Caco-2 (cell line): Measurements from ENCODE around the gene RBM33. TPM values are rescaled to one million over a fixed set of nuclear protein-coding genes. Genes with fewer than 3 reads are reported as not detected.

ENCODE experiments used
- BruUV-seq: library from RNA; stranded (reverse); fragments of 400-500 nt; replicated peaks from 2 replicates; lab custom pipeline; 2021; lab: Mats Ljungman, UMichigan
- CTCF ChIA-PET: fragments of 300-600 bp; sonication (Branson Sonifier 250); formaldehyde crosslinking; loops from one replicate; lab custom pipeline; 2022; ENCODE audit warnings: antibody characterized with exemption; lab: Charles Lee
- POLR2A ChIA-PET: fragments of 300-600 bp; sonication (Branson Sonifier 250); formaldehyde crosslinking; loops from one replicate; lab custom pipeline; 2022; ENCODE audit warnings: antibody characterized with exemption; lab: Charles Lee
- DNase-seq, 2 experiments: peaks; one replicate each; pipeline versions ENCODE4 v3.0.0 to v3.0.0-alpha.2; 2020 to 2022
- H3K27me3 ChIP-seq: replicated peaks from 2 replicates; pipeline ENCODE4 v1.6.0; 2011; ENCODE audit warnings: low read length; ENCODE audit not compliant: control insufficient read depth, insufficient read depth
- H3K36me3 ChIP-seq: 2 replicates; pipeline ENCODE4 v1.5.1; 2011; ENCODE audit warnings: low read length; ENCODE audit not compliant: control insufficient read depth, insufficient read depth
- H3K4me1 ChIP-seq: fragments of 250-450 bp; sonication (Bioruptor Pico); 2 replicates; pipeline ENCODE4 v1.5.1; 2020; ENCODE audit warnings: mild to moderate bottlenecking
- H3K4me3 ChIP-seq: 2 replicates; pipeline ENCODE4 v1.5.1; 2011; ENCODE audit warnings: low read depth, mild to moderate bottlenecking, control low read depth, low read length
- H3K9me3 ChIP-seq: fragments of 250-450 bp; sonication (Bioruptor Pico); 2 replicates; pipeline ENCODE4 v1.5.1; 2020; ENCODE audit warnings: mild to moderate bottlenecking, moderate library complexity
- H3K27ac Mint-ChIP-seq: one replicate; pipeline ENCODE4 v1.8.0; 2022; ENCODE audit warnings: mixed read lengths; ENCODE audit not compliant: unreplicated experiment
- H3K27me3 Mint-ChIP-seq: one replicate; pipeline ENCODE4 v1.8.0; 2022; ENCODE audit warnings: mixed read lengths; ENCODE audit not compliant: insufficient read depth, unreplicated experiment
- H3K36me3 Mint-ChIP-seq: one replicate; pipeline ENCODE4 v1.8.0; 2022; ENCODE audit warnings: mild to moderate bottlenecking, mixed read lengths; ENCODE audit not compliant: insufficient read depth, unreplicated experiment
- H3K4me1 Mint-ChIP-seq: one replicate; pipeline ENCODE4 v1.8.0; 2022; ENCODE audit warnings: low read depth, mixed read lengths; ENCODE audit not compliant: unreplicated experiment
- H3K4me3 Mint-ChIP-seq: one replicate; pipeline ENCODE4 v1.8.0; 2022; ENCODE audit warnings: mild to moderate bottlenecking, moderate library complexity, mixed read lengths; ENCODE audit not compliant: unreplicated experiment
- H3K9me3 Mint-ChIP-seq: one replicate; pipeline ENCODE4 v1.8.0; 2022; ENCODE audit warnings: mixed read lengths; ENCODE audit not compliant: unreplicated experiment
- intact Hi-C: fragments of 100-400 bp; cut with micrococcal nuclease; formaldehyde crosslinking; loops from one replicate; pipeline ENCODE4 v1.10.0; 2022; ENCODE audit not compliant: unreplicated experiment
- total RNA-seq: library from RNA; stranded (reverse); gene quantifications from 2 replicates; pipeline ENCODE4 v1.2.3, GENCODE V29; 2022
- TF ChIP-seq, protein P1 (sequence below), 2 experiments: fragments of 200-600 bp in 1 of 2; IDR thresholded peaks; 1 replicate in 1 of 2; 2 replicates in 1 of 2; pipeline versions ENCODE4 v1.5.1 to v1.8.0; 2011 to 2022; ENCODE audit warnings: antibody characterized with exemption in 1 of 2, control low read depth in 1 of 2, inconsistent platforms in 1 of 2, low read depth in 1 of 2, low read length in 1 of 2, mild to moderate bottlenecking in 1 of 2, moderate library complexity in 1 of 2; ENCODE audit not compliant: insufficient read depth in 1 of 2, severe bottlenecking in 1 of 2, unreplicated experiment in 1 of 2

The RBM33 gene
- total RNA-seq, 1 experiment from 2014 or later = 82.8 TPM

DNA sequence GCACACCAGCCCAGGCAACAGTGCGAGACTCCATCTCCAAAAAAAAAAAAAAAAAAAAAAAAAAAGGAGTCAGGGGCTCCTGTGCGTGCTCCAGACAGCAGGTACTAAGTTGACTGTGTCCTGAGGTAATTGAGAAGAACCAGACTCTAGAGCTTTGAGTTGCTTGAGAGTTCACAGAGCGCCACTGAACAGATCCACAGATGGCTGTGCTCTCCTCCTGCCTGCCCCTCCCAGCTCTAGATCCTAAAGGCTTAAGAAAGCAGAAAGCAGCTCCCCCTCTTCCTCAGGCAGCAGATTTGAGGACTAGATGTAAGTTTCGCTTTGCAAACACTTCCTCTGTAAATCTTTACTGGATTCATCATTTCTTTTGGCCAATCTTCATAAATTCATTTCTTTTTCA lies 129.1 kb downstream of the RBM33 start:
- Mint-ChIP-seq H3K4me1 (peaks cover 7% of the 10 kb centered on the region), H3K36me3 (peaks cover 91% of the 10 kb centered on the region), H3K9me3 (no peaks in the 10 kb centered on the region), H3K4me3 (no peak overlapping the region), H3K27me3 (no peaks in the 10 kb centered on the region), H3K27ac (no peak overlapping the region)
- TF ChIP-seq, protein P1, sequence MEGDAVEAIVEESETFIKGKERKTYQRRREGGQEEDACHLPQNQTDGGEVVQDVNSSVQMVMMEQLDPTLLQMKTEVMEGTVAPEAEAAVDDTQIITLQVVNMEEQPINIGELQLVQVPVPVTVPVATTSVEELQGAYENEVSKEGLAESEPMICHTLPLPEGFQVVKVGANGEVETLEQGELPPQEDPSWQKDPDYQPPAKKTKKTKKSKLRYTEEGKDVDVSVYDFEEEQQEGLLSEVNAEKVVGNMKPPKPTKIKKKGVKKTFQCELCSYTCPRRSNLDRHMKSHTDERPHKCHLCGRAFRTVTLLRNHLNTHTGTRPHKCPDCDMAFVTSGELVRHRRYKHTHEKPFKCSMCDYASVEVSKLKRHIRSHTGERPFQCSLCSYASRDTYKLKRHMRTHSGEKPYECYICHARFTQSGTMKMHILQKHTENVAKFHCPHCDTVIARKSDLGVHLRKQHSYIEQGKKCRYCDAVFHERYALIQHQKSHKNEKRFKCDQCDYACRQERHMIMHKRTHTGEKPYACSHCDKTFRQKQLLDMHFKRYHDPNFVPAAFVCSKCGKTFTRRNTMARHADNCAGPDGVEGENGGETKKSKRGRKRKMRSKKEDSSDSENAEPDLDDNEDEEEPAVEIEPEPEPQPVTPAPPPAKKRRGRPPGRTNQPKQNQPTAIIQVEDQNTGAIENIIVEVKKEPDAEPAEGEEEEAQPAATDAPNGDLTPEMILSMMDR (IDR thresholded peaks at IDR 0.05; ENCODE audit: insufficient read depth in 1 of 2, low read depth in 1 of 2, low read length in 1 of 2, severe bottlenecking in 1 of 2, unreplicated experiment in 1 of 2) = no peak
- no peak overlapping the region for H3K4me3 ChIP-seq
- H3K27me3 ChIP-seq = no peaks in the 10 kb centered on the region
- DNase-seq = no peak
- peaks cover 5% of the 10 kb centered on the region for H3K36me3 ChIP-seq
- intact Hi-C loops = no loop called here
- ChIA-PET POLR2A (interaction anchor here (0.6 kb wide), 1 partner anchor 733 kb away, joined by 11 read pairs; no protein-coding TSS in a partner anchor), CTCF (interaction anchor here (0.7 kb wide), 1 partner anchor 858 kb away, joined by 4 read pairs; no protein-coding TSS in a partner anchor)
- BruUV-seq = no TSS peak
- no peaks in the 10 kb centered on the region for H3K9me3 ChIP-seq
- H3K4me1 ChIP-seq = peaks cover 17% of the 10 kb centered on the region

DNA sequence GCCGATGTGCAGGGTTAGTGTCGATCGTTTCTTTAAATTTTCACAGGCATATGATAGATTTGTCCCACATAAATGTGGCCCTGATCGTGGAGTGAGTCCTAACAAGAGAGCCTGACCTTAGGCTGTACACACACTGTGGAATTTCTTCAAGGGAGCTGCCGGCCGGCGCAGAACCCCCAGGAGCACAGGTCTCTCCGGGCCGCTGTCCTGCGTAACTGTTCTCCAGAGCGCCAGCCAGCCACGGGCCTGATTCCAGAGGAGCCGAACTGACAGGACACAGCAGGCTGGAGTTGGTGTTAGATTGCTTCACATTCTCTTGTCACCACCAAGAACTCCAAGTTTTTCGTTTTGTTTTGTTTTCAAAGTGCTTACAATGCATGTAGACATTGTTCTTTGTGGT lies 130.5 kb downstream of the RBM33 start:
- TF ChIP-seq, protein P1 (IDR thresholded peaks at IDR 0.05; ENCODE audit: insufficient read depth in 1 of 2, low read depth in 1 of 2, low read length in 1 of 2, severe bottlenecking in 1 of 2, unreplicated experiment in 1 of 2) = no peak
- DNase-seq = no peak
- H3K9me3 Mint-ChIP-seq = no peaks in the 10 kb centered on the region
- no peak overlapping the region for H3K4me3 Mint-ChIP-seq
- peaks cover 20% of the 10 kb centered on the region for H3K4me1 ChIP-seq
- no peaks in the 10 kb centered on the region for H3K9me3 ChIP-seq
- BruUV-seq = no TSS peak
- no peak overlapping the region for H3K4me3 ChIP-seq
- no peaks in the 10 kb centered on the region for H3K27me3 ChIP-seq
- H3K27me3 Mint-ChIP-seq = no peaks in the 10 kb centered on the region
- peaks cover 11% of the 10 kb centered on the region for H3K4me1 Mint-ChIP-seq
- H3K36me3 ChIP-seq = peaks cover 3% of the 10 kb centered on the region
- intact Hi-C loops = no loop called here
- peaks cover 89% of the 10 kb centered on the region for H3K36me3 Mint-ChIP-seq
- H3K27ac Mint-ChIP-seq = no peak overlapping the region
- ChIA-PET POLR2A (no interaction called here), CTCF (no interaction called here)

DNA sequence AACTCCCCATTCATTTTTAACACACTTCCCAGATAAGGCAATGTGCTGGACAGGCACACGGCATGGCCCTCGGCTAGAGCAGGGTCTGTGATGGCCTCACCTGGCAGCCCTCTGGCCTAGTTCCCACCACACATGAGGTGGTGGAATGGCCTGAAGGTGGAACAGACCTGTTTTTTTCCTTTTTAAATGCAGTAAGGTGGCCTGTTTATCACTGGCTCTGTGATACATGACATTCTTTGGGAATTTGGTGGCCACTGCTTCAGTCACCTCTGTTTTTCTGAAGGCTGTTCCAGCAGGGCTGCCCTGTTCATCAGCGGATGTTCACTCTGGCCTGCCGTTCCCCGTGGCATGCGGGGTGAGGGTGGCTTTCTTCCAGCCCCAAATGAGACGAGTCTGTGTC lies 131.2 kb downstream of the RBM33 start:
- TF ChIP-seq, protein P1 (IDR thresholded peaks at IDR 0.05; ENCODE audit: insufficient read depth in 1 of 2, low read depth in 1 of 2, low read length in 1 of 2, severe bottlenecking in 1 of 2, unreplicated experiment in 1 of 2) = no peak
- BruUV-seq = no TSS peak
- H3K4me1 Mint-ChIP-seq = peaks cover 11% of the 10 kb centered on the region
- no peak overlapping the region for H3K4me3 Mint-ChIP-seq
- peaks cover 3% of the 10 kb centered on the region for H3K36me3 ChIP-seq
- H3K4me1 ChIP-seq = peaks cover 20% of the 10 kb centered on the region
- intact Hi-C loops = no loop called here
- H3K4me3 ChIP-seq = no peak overlapping the region
- ChIA-PET POLR2A (no interaction called here), CTCF (no interaction called here)
- no peak for DNase-seq
- no peaks in the 10 kb centered on the region for H3K27me3 ChIP-seq
- H3K27me3 Mint-ChIP-seq = no peaks in the 10 kb centered on the region
- H3K9me3 ChIP-seq = no peaks in the 10 kb centered on the region
- peaks cover 88% of the 10 kb centered on the region for H3K36me3 Mint-ChIP-seq
- no peak overlapping the region for H3K27ac Mint-ChIP-seq
- H3K9me3 Mint-ChIP-seq = no peaks in the 10 kb centered on the region
